H1 (cell line): ENCODE data around the gene NOXO1. TPM values are rescaled to one million over a fixed set of nuclear protein-coding genes. Genes with fewer than 3 reads are reported as not detected.

Experiments used
- CTCF ChIA-PET: fragments of 300-600 bp; sonication (Branson Sonifier 250); formaldehyde crosslinking; loops from one replicate; lab custom pipeline; 2021; ENCODE audit not compliant: partially characterized antibody; lab: Charles Lee
- POLR2A ChIA-PET: fragments of 300-600 bp; sonication (Branson Sonifier 250); formaldehyde crosslinking; loops from one replicate; lab custom pipeline; 2021; ENCODE audit warnings: inconsistent platforms; ENCODE audit not compliant: partially characterized antibody; lab: Charles Lee
- DNase-seq, 2 experiments: peaks; one replicate each; pipeline versions ENCODE4 v3.0.0 to v3.0.0-alpha.2; 2010 to 2022; ENCODE audit warnings: low spot score in 2 of 2, low read depth in 1 of 2, mixed read lengths in 1 of 2
- FAIRE-seq: peaks from 2 replicates; lab custom pipeline; 2011; peaks lifted over from hg19 to GRCh38; lab: Jason Lieb, UNC
- H2AFZ ChIP-seq: 2 replicates; pipeline ENCODE4 v1.8.1; 2012; ENCODE audit warnings: low read length, inconsistent platforms
- H2AK5ac ChIP-seq: 2 replicates; pipeline ENCODE4 v1.6.1; 2013; ENCODE audit warnings: low read depth, low read length
- H2BK120ac ChIP-seq: replicated peaks from 2 replicates; pipeline ENCODE3; 2013; ENCODE audit warnings: low read depth, low read length, inconsistent platforms
- H2BK12ac ChIP-seq: 2 replicates; pipeline ENCODE4 v1.6.1; 2013; ENCODE audit warnings: low read depth, low read length
- H2BK15ac ChIP-seq: 2 replicates; pipeline ENCODE4 v1.6.1; 2013; ENCODE audit warnings: low read length
- H2BK20ac ChIP-seq: 2 replicates; pipeline ENCODE4 v1.6.1; 2013; ENCODE audit warnings: low read length
- H2BK5ac ChIP-seq: 2 replicates; pipeline ENCODE4 v1.6.1; 2013; ENCODE audit warnings: low read depth, low read length
- H3K14ac ChIP-seq: 2 replicates; pipeline ENCODE4 v1.6.1; 2013; ENCODE audit warnings: inconsistent platforms; ENCODE audit not compliant: insufficient read length
- H3K18ac ChIP-seq: 2 replicates; pipeline ENCODE4 v1.6.1; 2013; ENCODE audit warnings: low read length; ENCODE audit errors: extremely low read depth
- H3K23ac ChIP-seq: 2 replicates; pipeline ENCODE4 v1.6.1; 2013; ENCODE audit warnings: inconsistent platforms; ENCODE audit not compliant: insufficient read length
- H3K23me2 ChIP-seq: 2 replicates; pipeline ENCODE4 v1.6.1; 2013; ENCODE audit warnings: low read depth, low read length
- H3K27ac ChIP-seq: 2 replicates; pipeline ENCODE4 v1.6.1; 2011; ENCODE audit warnings: low read depth, low read length, inconsistent platforms
- H3K27me3 ChIP-seq, 4 experiments: replicated peaks in 1 of 4; 1 replicate in 1 of 4; 2 replicates in 3 of 4; pipeline versions ENCODE4 v1.6.1 to v1.8.1; 2011 to 2013; ENCODE audit warnings: low read length in 3 of 4, mild to moderate bottlenecking in 3 of 4, inconsistent platforms in 2 of 4, mixed read lengths in 2 of 4, moderate library complexity in 1 of 4; ENCODE audit not compliant: control insufficient read depth in 3 of 4, insufficient read depth in 3 of 4; ENCODE audit errors: extremely low read depth in 1 of 4
- H3K36me3 ChIP-seq, 4 experiments: 2 replicates each; pipeline versions ENCODE4 v1.6.1 to v1.8.1; 2011 to 2013; ENCODE audit warnings: mild to moderate bottlenecking in 4 of 4, low read length in 3 of 4, moderate library complexity in 2 of 4, control low read depth in 1 of 4, inconsistent platforms in 1 of 4; ENCODE audit not compliant: insufficient read depth in 4 of 4, control insufficient read depth in 2 of 4
- H3K4ac ChIP-seq: replicated peaks from 2 replicates; pipeline ENCODE3; 2013; ENCODE audit warnings: low read length, low read depth, mixed read lengths, inconsistent platforms; ENCODE audit not compliant: insufficient read length
- H3K4me1 ChIP-seq, 4 experiments: replicated peaks in 1 of 4; 1 replicate in 1 of 4; 2 replicates in 3 of 4; pipeline versions ENCODE4 v1.6.1 to v1.8.1; 2011 to 2013; ENCODE audit warnings: low read length in 3 of 4, inconsistent platforms in 2 of 4, mixed read lengths in 1 of 4; ENCODE audit not compliant: insufficient read depth in 4 of 4, control insufficient read depth in 3 of 4
- H3K4me2 ChIP-seq, 2 experiments: 2 replicates each; pipeline versions ENCODE4 v1.6.1 to v1.8.1; 2011 to 2013; ENCODE audit warnings: low read depth in 2 of 2, low read length in 2 of 2, control low read depth in 1 of 2, inconsistent platforms in 1 of 2, mild to moderate bottlenecking in 1 of 2; ENCODE audit not compliant: insufficient read depth in 1 of 2
- H3K4me3 ChIP-seq, 4 experiments: fragments of 200-600, 300-600 bp in 1 of 4; sonication (generic), shearing (Covaris generic), sonication (Bioruptor Twin) in 1 of 4; 2 replicates each; pipeline versions ENCODE4 v1.5.1 to v1.8.1; 2011 to 2016; ENCODE audit warnings: low read length in 4 of 4, low read depth in 3 of 4, control low read depth in 2 of 4, inconsistent platforms in 2 of 4, mild to moderate bottlenecking in 2 of 4, mixed read lengths in 1 of 4, moderate library complexity in 1 of 4; ENCODE audit not compliant: insufficient read depth in 2 of 4; ENCODE audit errors: extremely low read depth in 1 of 4
- H3K56ac ChIP-seq: replicated peaks from 2 replicates; pipeline ENCODE3; 2013; ENCODE audit warnings: low read depth, mild to moderate bottlenecking, mixed read lengths, low read length, inconsistent platforms; ENCODE audit not compliant: insufficient read length
- H3K79me1 ChIP-seq: 2 replicates; pipeline ENCODE4 v1.6.1; 2013; ENCODE audit warnings: low read depth, low read length, control low read depth
- H3K79me2 ChIP-seq, 2 experiments: 2 replicates each; pipeline versions ENCODE4 v1.6.1 to v1.8.1; 2012 to 2013; ENCODE audit warnings: low read length in 2 of 2, mild to moderate bottlenecking in 2 of 2, inconsistent platforms in 1 of 2; ENCODE audit not compliant: insufficient read depth in 2 of 2, control insufficient read depth in 1 of 2
- H3K9ac ChIP-seq, 4 experiments: replicated peaks in 1 of 4; 1 replicate in 1 of 4; 2 replicates in 3 of 4; pipeline versions ENCODE4 v1.6.1 to v1.8.1; 2011 to 2013; ENCODE audit warnings: low read depth in 3 of 4, low read length in 3 of 4, control low read depth in 2 of 4, mild to moderate bottlenecking in 2 of 4, moderate library complexity in 2 of 4, inconsistent platforms in 1 of 4; ENCODE audit errors: extremely low read depth in 1 of 4
- H3K9me3 ChIP-seq, 2 experiments: 2 replicates each; pipeline versions ENCODE4 v1.6.1 to v1.8.1; 2012 to 2013; ENCODE audit warnings: mild to moderate bottlenecking in 2 of 2, moderate library complexity in 2 of 2, control low read depth in 1 of 2, inconsistent platforms in 1 of 2, low read depth in 1 of 2, low read length in 1 of 2, mixed read lengths in 1 of 2; ENCODE audit not compliant: insufficient read depth in 2 of 2
- H4K20me1 ChIP-seq, 2 experiments: replicated peaks in 1 of 2; 2 replicates each; pipeline versions ENCODE3 to v1.8.1; 2011 to 2013; ENCODE audit warnings: inconsistent platforms in 2 of 2, low read length in 2 of 2, mild to moderate bottlenecking in 1 of 2; ENCODE audit not compliant: insufficient read depth in 2 of 2, control insufficient read depth in 1 of 2
- H4K5ac ChIP-seq: 2 replicates; pipeline ENCODE4 v1.6.1; 2013; ENCODE audit warnings: low read length, low read depth, mixed read lengths, inconsistent platforms; ENCODE audit not compliant: insufficient read length
- H4K8ac ChIP-seq: 2 replicates; pipeline ENCODE4 v1.8.0; 2013; ENCODE audit warnings: mild to moderate bottlenecking, moderate library complexity, low read length, inconsistent platforms; ENCODE audit not compliant: insufficient read depth; ENCODE audit errors: extremely low read depth
- H4K91ac ChIP-seq: replicated peaks from 2 replicates; pipeline ENCODE3; 2013; ENCODE audit warnings: low read length, mixed read lengths, inconsistent platforms; ENCODE audit not compliant: insufficient read length
- CHD1 ChIP-seq: IDR thresholded peaks from 2 replicates; pipeline ENCODE4 v1.6.1; 2012; ENCODE audit warnings: low read depth, low read length, improper control_type of control experiment
- SIN3A ChIP-seq, 2 experiments: IDR thresholded peaks in 1 of 2; conservative IDR thresholded peaks in 1 of 2; 2 replicates each; pipeline ENCODE4 v1.6.1; 2011 to 2012; ENCODE audit warnings: low read length in 2 of 2, improper control_type of control experiment in 1 of 2, low read depth in 1 of 2, mild to moderate bottlenecking in 1 of 2
- WGBS, 2 experiments: shearing (Covaris generic) in 1 of 2; methylation state at CpG; one replicate each; pipeline versions ENCODE4 v1.1.6 to v1.1.7; 2013 to 2015; ENCODE audit warnings: low lambda C conversion rate in 2 of 2, mixed read lengths in 2 of 2, inconsistent platforms in 1 of 2, low coverage in 1 of 2, missing lambda C conversion rate in 1 of 2; ENCODE audit not compliant: insufficient replicate concordance in 2 of 2, insufficient coverage in 1 of 2, insufficient read length in 1 of 2; ENCODE audit errors: extremely low coverage in 1 of 2, missing lambda C conversion rate in 1 of 2; 5-methylcytosine and 5-hydroxymethylcytosine counted together
- polyA plus RNA-seq, 7 experiments: library from polyadenylated mRNA; depleted of rRNA in 3 of 7; stranded (reverse) in 5 of 7; unstranded in 2 of 7; fragments of >200 nt in 5 of 7; fragments of 200-250 nt in 2 of 7; gene quantifications; 1 replicate in 5 of 7; 2 replicates in 1 of 7; 4 replicates in 1 of 7; pipeline versions ENCODE4 v1.2.1 to v1.2.3, GENCODE V29; 2011 to 2013; ENCODE audit warnings: missing spikeins in 2 of 7, mixed read lengths in 2 of 7
- total RNA-seq: library from RNA; stranded (reverse); fragmentation: NEBNext Ultra II Directional; extraction: Animal tissue kit (Norgen Biotek cat#: 25700); gene quantifications from 2 replicates; pipeline ENCODE4 v1.2.1, GENCODE V29; 2021

The NOXO1 gene
- total and polyA plus RNA-seq, 2 of the 8 experiments (the other 6 are each of a cell fraction or from before 2014, with no cell fraction given) = 1.3 to 2.5 TPM

GRCh38 chr16:1938316-1938715 is 43.0 kb downstream of the NOXO1 start:
- Histone ChIP-seq H3K23ac (no peak overlapping the region), H2BK12ac (no peak overlapping the region), H4K91ac (no peak overlapping the region), H3K56ac (no peak overlapping the region), H3K18ac (no peak overlapping the region), H3K9ac (no peak overlapping the region), H3K79me2 (no peaks in the 10 kb centered on the region), H2AK5ac (no peak overlapping the region), H3K14ac (no peak overlapping the region), H2BK5ac (no peak overlapping the region), H2BK120ac (no peak overlapping the region), H4K5ac (no peak overlapping the region), H3K4me1 (peaks cover 0 to 8% (median 6%) of the 10 kb centered on the region in 4 experiments; a peak in 5 of 7 replicates), H3K4me2 (no peak overlapping the region), H4K20me1 (peaks cover 0 to 4% of the 10 kb centered on the region in 2 experiments), H3K36me3 (peaks cover 4 to 12% (median 8%) of the 10 kb centered on the region in 4 experiments; a peak in 5 of 8 replicates), H4K8ac (no peak overlapping the region), H3K23me2 (peaks cover 6% of the 10 kb centered on the region; the same call in 1 of the 2 replicates), H2BK20ac (no peak overlapping the region), H2BK15ac (no peak overlapping the region), H3K27me3 (peaks cover 0 to 2% (median 0%) of the 10 kb centered on the region in 4 experiments; a peak in 1 of 7 replicates), H3K9me3 (no peaks in the 10 kb centered on the region), H2AFZ (no peak overlapping the region), H3K4ac (no peak overlapping the region), H3K4me3 (no peak overlapping the region), H3K79me1 (no peaks in the 10 kb centered on the region), H3K27ac (no peak overlapping the region)
- no peak for FAIRE-seq
- no peak for DNase-seq
- ChIA-PET POLR2A (interaction anchor here (0.8 to 11.7 kb wide), 2 partner anchors 22 to 111 kb away, joined by 3 to 336 read pairs; partner anchors contain the start of genes FAHD1, NDUFB10, RNF151 and RPL3L), CTCF (no interaction called here)
- 90% methylated on average over 10 of the region's 10 CpGs; no CpG with 5 or more reads in 1 of the 2 experiments for WGBS, 2 experiments
- TF ChIP-seq SIN3A (conservative IDR thresholded peaks at IDR 0.05 in 1 of 2, IDR thresholded peaks at IDR 0.05 in 1 of 2; ENCODE audit: low read depth in 1 of 2, low read length in 2 of 2) = no peak
- TF ChIP-seq CHD1 = no peak
